HepG2 (cell line): ENCODE data around the gene CAPN10. TPM values are rescaled to one million over a fixed set of nuclear protein-coding genes. Genes with fewer than 3 reads are reported as not detected.

Source experiments
- DPF2 ChIP-seq: sonication (generic); formaldehyde crosslinking; IDR thresholded peaks from 2 replicates; pipeline ENCODE4 v1.4.0; 2020; ENCODE audit warnings: mild to moderate bottlenecking, low read depth, missing genetic modification reagents, borderline replicate concordance
- KLF11 ChIP-seq: IDR thresholded peaks from 2 replicates; pipeline ENCODE4 v1.6.1; 2016; ENCODE audit warnings: missing compliant biosample characterization
- MAZ ChIP-seq, 2 experiments: sonication (generic) in 1 of 2; formaldehyde crosslinking in 1 of 2; IDR thresholded peaks; 2 replicates each; pipeline versions ENCODE4 v1.5.0 to v1.6.1; 2012 to 2020; ENCODE audit warnings: low read depth in 2 of 2, mild to moderate bottlenecking in 2 of 2, borderline replicate concordance in 1 of 2, improper control_type of control experiment in 1 of 2, low read length in 1 of 2, missing genetic modification reagents in 1 of 2, moderate library complexity in 1 of 2
- MTF2 ChIP-seq: sonication (generic); formaldehyde crosslinking; IDR thresholded peaks from 2 replicates; pipeline ENCODE4 v1.5.0; 2020; ENCODE audit warnings: missing genetic modification reagents, borderline replicate concordance
- MYNN ChIP-seq: sonication (generic); formaldehyde crosslinking; IDR thresholded peaks from 2 replicates; pipeline ENCODE4 v1.4.0; 2020; ENCODE audit warnings: mild to moderate bottlenecking, low read depth, missing genetic modification reagents
- NFIB ChIP-seq: sonication (generic); formaldehyde crosslinking; IDR thresholded peaks from 2 replicates; pipeline ENCODE4 v1.9.0; 2021; ENCODE audit warnings: missing genetic modification reagents, mild to moderate bottlenecking, borderline replicate concordance
- NFKBIZ ChIP-seq: IDR thresholded peaks from 2 replicates; pipeline ENCODE4 v1.6.1; 2018; ENCODE audit warnings: missing genetic modification reagents, missing compliant biosample characterization
- NRL ChIP-seq: sonication (generic); formaldehyde crosslinking; IDR thresholded peaks from 2 replicates; pipeline ENCODE4 v1.5.0; 2020; ENCODE audit warnings: missing genetic modification reagents, mild to moderate bottlenecking, moderate library complexity, borderline replicate concordance
- POLR2AphosphoS5 ChIP-seq: IDR thresholded peaks from 2 replicates; pipeline ENCODE4 v1.6.1; 2012; ENCODE audit warnings: low read depth, low read length
- RFX3 ChIP-seq: IDR thresholded peaks from 2 replicates; pipeline ENCODE4 v1.6.1; 2016; ENCODE audit warnings: missing biosample characterization, missing genetic modification reagents
- SALL1 ChIP-seq: sonication (generic); formaldehyde crosslinking; IDR thresholded peaks from 2 replicates; pipeline ENCODE4 v1.8.0; 2022; ENCODE audit warnings: mild to moderate bottlenecking, missing genetic modification reagents
- TEF ChIP-seq: sonication (generic); formaldehyde crosslinking; IDR thresholded peaks from 2 replicates; pipeline ENCODE4 v1.5.0; 2020; ENCODE audit warnings: missing genetic modification reagents
- ZNF318 ChIP-seq: sonication (generic); formaldehyde crosslinking; IDR thresholded peaks from 2 replicates; pipeline ENCODE4 v1.4.0; 2020; ENCODE audit warnings: mild to moderate bottlenecking, missing genetic modification reagents
- ZNF335 ChIP-seq: sonication (generic); formaldehyde crosslinking; IDR thresholded peaks from 2 replicates; pipeline ENCODE4 v1.4.0; 2020; ENCODE audit warnings: missing genetic modification reagents
- ZNF441 ChIP-seq: sonication (generic); formaldehyde crosslinking; IDR thresholded peaks from 2 replicates; pipeline ENCODE4 v1.7.0; 2021; ENCODE audit warnings: missing genetic modification reagents, borderline replicate concordance
- ZNF512 ChIP-seq: sonication (generic); formaldehyde crosslinking; IDR thresholded peaks from 2 replicates; pipeline ENCODE4 v1.4.0; 2020; ENCODE audit warnings: mild to moderate bottlenecking, missing genetic modification reagents
- ZSCAN30 ChIP-seq: sonication (generic); formaldehyde crosslinking; IDR thresholded peaks from 2 replicates; pipeline ENCODE4 v1.5.0; 2020; ENCODE audit warnings: mild to moderate bottlenecking, missing genetic modification reagents
- ZZZ3 ChIP-seq: sonication (generic); formaldehyde crosslinking; IDR thresholded peaks from 2 replicates; pipeline ENCODE4 v1.4.0; 2020; ENCODE audit warnings: missing genetic modification reagents, mild to moderate bottlenecking, borderline replicate concordance
- polyA plus RNA-seq, 8 experiments: library from polyadenylated mRNA; depleted of rRNA in 3 of 8; stranded (reverse) in 7 of 8; unstranded in 1 of 8; fragments of >200 nt; fragmentation: Illumina TruSeq in 4 of 8; extraction: Trizol in 4 of 8; gene quantifications; 2 replicates each; pipeline versions ENCODE4 v1.2.1 to v1.2.3, GENCODE V29; 2011 to 2016; ENCODE audit warnings: low read depth in 4 of 8, missing spikeins in 1 of 8, mixed read lengths in 1 of 8; ENCODE audit not compliant: insufficient read depth in 1 of 8
- total RNA-seq, 5 experiments: library from RNA; depleted of rRNA; stranded (reverse); fragments of >200 nt; fragmentation: Illumina TruSeq; extraction: Trizol; gene quantifications; 2 replicates each; pipeline ENCODE4 v1.2.3, GENCODE V29; 2016; ENCODE audit warnings: low read depth in 1 of 5

CAPN10 gene
- total and polyA plus RNA-seq, 2 of the 13 experiments (the other 11 are each of a cell fraction or from before 2014, with no cell fraction given): 27.6 to 32.4 TPM

GRCh38 chr2:240560480-240561324 is 25.8 kb upstream of the CAPN10 start (continued):
- TF ChIP-seq ZNF512 (CRISPR knock-in tag): no peak
- no peak for TF ChIP-seq MYNN
- no peak for TF ChIP-seq NFIB (CRISPR knock-in tag)
- TF ChIP-seq DPF2 (CRISPR knock-in tag): no peak
- peak; percentile 43; the same call in 1 of the 2 replicates for TF ChIP-seq NFKBIZ
- peak; percentile 97 for TF ChIP-seq POLR2AphosphoS5
- no peak for TF ChIP-seq ZNF335 (CRISPR knock-in tag)
- peak; percentile 94 for TF ChIP-seq MAZ (IDR thresholded peaks at IDR 0.05; ENCODE audit: borderline replicate concordance, low read depth, low read length)
- peak; percentile 93 for TF ChIP-seq MAZ (CRISPR knock-in tag; IDR thresholded peaks at IDR 0.05; ENCODE audit: low read depth)
- TF ChIP-seq ZSCAN30 (CRISPR knock-in tag): peak; percentile 11
- no peak for TF ChIP-seq MTF2
- TF ChIP-seq SALL1: peak; percentile 92
- no peak for TF ChIP-seq KLF11 (CRISPR knock-in tag)
- no peak; the same call in 1 of the 2 replicates for TF ChIP-seq ZNF318 (CRISPR knock-in tag)
- TF ChIP-seq NRL: peak; percentile 93
- TF ChIP-seq RFX3: no peak
- no peak for TF ChIP-seq TEF (CRISPR knock-in tag)
- peak; percentile 88 for TF ChIP-seq ZNF441 (CRISPR knock-in tag)
- TF ChIP-seq ZZZ3: no peak
